Measurements from ENCODE around the gene ST8SIA3.

DNA sequence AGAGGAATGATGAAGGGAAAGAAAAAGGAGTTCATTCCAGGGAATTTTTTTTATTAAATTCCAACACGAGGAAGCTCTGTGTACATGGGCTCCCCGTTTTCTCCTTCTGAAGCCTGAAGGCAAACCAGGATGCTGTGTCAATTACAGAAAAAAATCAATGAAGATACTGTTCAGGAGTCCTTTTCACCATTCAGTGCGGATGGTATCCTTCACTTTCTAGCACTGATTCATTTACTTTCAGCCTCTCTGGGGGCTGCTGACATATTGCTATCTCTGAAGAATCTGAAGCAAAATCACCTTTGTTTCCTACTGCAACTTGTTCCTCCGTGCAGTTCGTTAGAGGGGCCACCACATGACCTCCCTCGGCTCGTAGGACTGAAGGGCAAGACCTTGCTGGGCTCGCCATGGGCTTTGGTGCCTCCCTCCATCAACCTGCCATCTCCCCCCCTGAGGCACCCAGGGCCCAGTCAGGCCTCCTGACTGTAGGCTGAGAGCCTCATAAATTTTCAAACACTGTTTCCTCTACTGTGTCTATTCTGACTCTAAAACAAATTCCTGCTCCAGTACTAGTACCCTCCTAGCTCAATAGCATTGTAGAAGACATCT, 25.5 kb upstream of the ST8SIA3 start:
- TF ChIP-seq EZH2 (IDR thresholded peaks at IDR 0.05; ENCODE audit: insufficient read depth, poor library complexity, severe bottlenecking) (no peak), EZH2phosphoT487 (IDR thresholded peaks at IDR 0.05; ENCODE audit: insufficient read depth, low read depth) (no peak)

All from GM23248 (cell line).